MM.1S (cell line): ENCODE results near the gene LMBR1L.
A peak's percentile ranks its signal among the peaks of the same experiment; 100 is the strongest.

ENCODE experiments used
- CTCF ChIP-seq: fragments of 300-600 bp; sonication (generic); IDR thresholded peaks from 2 replicates; pipeline ENCODE4 v1.5.1; 2016; ENCODE audit warnings: antibody characterized with exemption, low read length, mixed read lengths
- EZH2 ChIP-seq: fragments of 300-600 bp; sonication (generic); optimal IDR thresholded peaks from 2 replicates; pipeline ENCODE3; 2017; ENCODE audit warnings: low read depth, mild to moderate bottlenecking, antibody characterized with exemption, low read length, mixed read lengths

- TF ChIP-seq EZH2: no peak
- TF ChIP-seq CTCF: peak; percentile 50
Observed at GRCh38 chr12:49092086-49092815, 18.4 kb downstream of the LMBR1L start.
